Kidney (tissue), 14 donors: ENCODE results near the gene PODNL1. TPM values are rescaled to one million over a fixed set of nuclear protein-coding genes. Genes with fewer than 3 reads are reported as not detected.

Experiments
- DNase-seq, 5 donors: peaks; one replicate each; pipeline ENCODE4 v3.0.0-alpha.2; 2013 to 2020
- FAIRE-seq: peaks from 2 replicates; lab custom pipeline; 2012; peaks lifted over from hg19 to GRCh38; lab: Jason Lieb, UNC
- H3K27ac ChIP-seq, 2 donors: one replicate each; pipeline ENCODE4 v1.7.0; 2013; ENCODE audit warnings: low read depth in 2 of 2, low read length in 2 of 2, inconsistent platforms in 1 of 2
- H3K27me3 ChIP-seq: one replicate; pipeline ENCODE4 v1.7.1; 2013; ENCODE audit warnings: low read length, inconsistent platforms; ENCODE audit not compliant: control insufficient read depth, insufficient read depth
- H3K36me3 ChIP-seq, 3 donors: one replicate each; pipeline versions ENCODE4 v1.7.0 to v1.7.1; 2013; ENCODE audit warnings: low read length in 3 of 3, control low read depth in 1 of 3, inconsistent platforms in 1 of 3; ENCODE audit not compliant: insufficient read depth in 3 of 3, control insufficient read depth in 2 of 3
- H3K4me1 ChIP-seq, 3 donors: one replicate each; pipeline versions ENCODE4 v1.7.0 to v1.7.1; 2013; ENCODE audit warnings: low read length in 3 of 3, inconsistent platforms in 1 of 3, low read depth in 1 of 3; ENCODE audit not compliant: control insufficient read depth in 2 of 3, insufficient read depth in 2 of 3
- H3K4me3 ChIP-seq, 3 donors: one replicate each; pipeline versions ENCODE4 v1.7.0 to v1.8.1; 2013; ENCODE audit warnings: low read length in 3 of 3, control low read depth in 1 of 3, inconsistent platforms in 1 of 3
- H3K9ac ChIP-seq, 3 donors: one replicate each; pipeline versions ENCODE4 v1.7.0 to v1.7.1; 2013; ENCODE audit warnings: low read length in 3 of 3, control low read depth in 1 of 3, inconsistent platforms in 1 of 3
- H3K9me3 ChIP-seq, 3 donors: one replicate each; pipeline versions ENCODE4 v1.7.0 to v1.7.1; 2013; ENCODE audit warnings: low read length in 3 of 3, control low read depth in 1 of 3, inconsistent platforms in 1 of 3; ENCODE audit not compliant: control insufficient read depth in 2 of 3, insufficient read depth in 1 of 3
- intact Hi-C: fragments of 100-400 bp; cut with DNase I; formaldehyde crosslinking; loops from one replicate; pipeline ENCODE4 v1.11.1; 2022
- polyA plus RNA-seq: library from polyadenylated mRNA; stranded (reverse); fragments of 350-450 nt; fragmentation: Illumina TruSeq; extraction: RNeasy Lipid Tissue Mini Kit (QIAGEN cat#74804); gene quantifications from one replicate; pipeline ENCODE4 v1.2.3, GENCODE V29; 2014; ENCODE audit warnings: low read depth, low replicate concordance; ENCODE audit not compliant: insufficient read depth
- total RNA-seq: library from RNA; stranded (reverse); fragmentation: NEBNext Ultra II Directional; extraction: Animal tissue kit (Norgen Biotek cat#: 25700); gene quantifications from one replicate; pipeline ENCODE4 v1.2.1, GENCODE V29; 2021
- TF ChIP-seq, protein P1 (sequence below): IDR thresholded peaks from 3 replicates; pipeline ENCODE4 v1.5.1; 2012; ENCODE audit warnings: mild to moderate bottlenecking, moderate library complexity, borderline replicate concordance; ENCODE audit not compliant: insufficient read depth; ENCODE audit errors: extremely low read depth
- donor health status: control.
- donor health status: control.
- donor health status: control.
- donor health status: control.
- donor health status: control.
- donor health status: DM: yes; HTN: yes; CAD: no.
- donor health status: Normal renal cell carcinoma (clear cell type).

Gene PODNL1
- total and polyA plus RNA-seq, 2 donors from 2014 or later: 3.0 TPM; not detected in 1

DNA sequence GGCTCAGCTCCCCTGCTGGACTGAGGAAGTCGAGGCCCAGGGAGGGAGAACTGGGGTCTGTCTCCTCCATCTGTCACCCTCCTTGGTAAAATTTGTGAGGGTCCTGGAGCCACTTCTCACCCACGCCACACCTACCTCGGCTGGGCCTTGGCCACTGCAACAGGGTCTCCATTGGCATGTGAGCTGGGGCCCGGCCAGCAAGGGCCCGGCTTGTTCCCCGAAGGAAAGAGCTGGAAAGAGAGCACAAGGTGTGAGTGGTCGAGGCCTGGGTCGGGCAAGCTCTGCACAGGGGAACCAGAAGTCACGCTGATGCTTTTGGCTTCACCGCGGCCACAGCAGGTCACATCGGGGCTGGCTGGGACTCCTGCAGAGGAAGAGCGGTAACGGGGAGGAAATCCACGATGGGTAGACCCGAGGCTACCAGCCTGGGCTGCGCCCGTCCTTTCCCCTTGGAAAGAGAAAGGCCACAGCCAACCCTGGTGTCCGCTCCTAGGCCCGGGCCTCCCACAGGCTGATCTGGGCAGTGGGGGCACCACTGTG lies 52.3 kb downstream of the PODNL1 start:
- Histone ChIP-seq H3K4me1 (peaks cover 0 to 5% (median 0%) of the 10 kb centered on the region in 3 donors), H3K9ac (no peak overlapping the region)

DNA sequence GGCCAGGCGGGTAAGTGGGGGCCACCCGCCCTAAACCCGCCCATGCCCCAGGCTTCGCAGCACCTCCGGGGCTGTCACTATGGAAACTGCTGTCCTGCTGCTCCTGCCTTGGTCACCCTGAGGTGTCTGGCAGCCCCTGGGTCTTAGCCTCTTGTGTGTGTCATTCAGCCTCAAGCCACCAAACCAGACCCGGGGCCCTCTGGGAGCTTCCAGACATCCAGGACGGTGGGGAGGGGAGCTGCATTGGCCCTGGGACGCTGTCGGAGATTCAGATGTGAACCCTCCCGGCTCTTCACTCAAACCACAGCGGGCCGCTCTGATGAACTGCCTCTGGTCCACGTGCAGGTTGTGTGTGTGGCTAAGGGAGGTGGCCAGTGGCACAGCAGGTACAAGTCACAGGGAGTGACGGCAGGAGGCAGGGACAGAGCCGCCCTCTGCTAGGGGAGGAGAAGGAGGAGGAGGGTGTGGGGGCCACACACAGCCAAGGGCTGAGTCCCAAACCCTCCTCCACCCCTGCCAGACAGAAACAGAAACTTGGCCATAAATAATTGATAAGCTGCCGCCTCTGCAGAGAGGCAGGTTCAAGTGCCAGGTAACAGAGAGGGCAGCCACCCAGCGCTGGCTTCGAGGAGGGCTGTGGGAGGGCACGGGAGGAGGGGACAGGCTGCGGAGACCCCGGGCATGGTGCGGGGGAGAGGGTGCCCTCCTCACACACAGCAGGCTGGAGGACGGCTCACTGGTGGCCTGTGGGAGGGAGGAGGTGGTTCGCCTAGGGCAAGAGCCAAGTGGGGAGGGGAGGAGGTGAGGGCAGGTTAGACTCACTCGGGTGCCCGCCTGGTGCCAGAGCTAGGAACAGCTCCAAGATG lies 53.3 kb downstream of the PODNL1 start:
- Histone ChIP-seq H3K36me3 (no peaks in the 10 kb centered on the region), H3K9me3 (no peaks in the 10 kb centered on the region), H3K9ac (no peak overlapping the region), H3K4me1 (peaks cover 0 to 11% (median 0%) of the 10 kb centered on the region in 3 donors), H3K27ac (no peak overlapping the region), H3K4me3 (no peak overlapping the region), H3K27me3 (no peaks in the 10 kb centered on the region)
- TF ChIP-seq, protein P1, sequence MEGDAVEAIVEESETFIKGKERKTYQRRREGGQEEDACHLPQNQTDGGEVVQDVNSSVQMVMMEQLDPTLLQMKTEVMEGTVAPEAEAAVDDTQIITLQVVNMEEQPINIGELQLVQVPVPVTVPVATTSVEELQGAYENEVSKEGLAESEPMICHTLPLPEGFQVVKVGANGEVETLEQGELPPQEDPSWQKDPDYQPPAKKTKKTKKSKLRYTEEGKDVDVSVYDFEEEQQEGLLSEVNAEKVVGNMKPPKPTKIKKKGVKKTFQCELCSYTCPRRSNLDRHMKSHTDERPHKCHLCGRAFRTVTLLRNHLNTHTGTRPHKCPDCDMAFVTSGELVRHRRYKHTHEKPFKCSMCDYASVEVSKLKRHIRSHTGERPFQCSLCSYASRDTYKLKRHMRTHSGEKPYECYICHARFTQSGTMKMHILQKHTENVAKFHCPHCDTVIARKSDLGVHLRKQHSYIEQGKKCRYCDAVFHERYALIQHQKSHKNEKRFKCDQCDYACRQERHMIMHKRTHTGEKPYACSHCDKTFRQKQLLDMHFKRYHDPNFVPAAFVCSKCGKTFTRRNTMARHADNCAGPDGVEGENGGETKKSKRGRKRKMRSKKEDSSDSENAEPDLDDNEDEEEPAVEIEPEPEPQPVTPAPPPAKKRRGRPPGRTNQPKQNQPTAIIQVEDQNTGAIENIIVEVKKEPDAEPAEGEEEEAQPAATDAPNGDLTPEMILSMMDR: no peak
- DNase-seq (peak; percentile 76 to 87 (median 82)), FAIRE-seq (no peak)
- intact Hi-C loops: loop anchor here (10.0 kb wide), 1 partner anchor 170 kb away; no protein-coding TSS in a partner anchor

More for the DNA sequence above, 52.3 kb downstream of the PODNL1 start:
- FAIRE-seq (no peak), DNase-seq (no peak)
- no peaks in the 10 kb centered on the region for H3K27me3 ChIP-seq
- TF ChIP-seq, protein P1: no peak
- no peak overlapping the region for H3K27ac ChIP-seq
- H3K36me3 ChIP-seq: no peaks in the 10 kb centered on the region
- intact Hi-C loops: loop anchor here (10.0 kb wide), 1 partner anchor 169 kb away; no protein-coding TSS in a partner anchor
- H3K4me3 ChIP-seq: no peak overlapping the region
- no peaks in the 10 kb centered on the region for H3K9me3 ChIP-seq

DNA sequence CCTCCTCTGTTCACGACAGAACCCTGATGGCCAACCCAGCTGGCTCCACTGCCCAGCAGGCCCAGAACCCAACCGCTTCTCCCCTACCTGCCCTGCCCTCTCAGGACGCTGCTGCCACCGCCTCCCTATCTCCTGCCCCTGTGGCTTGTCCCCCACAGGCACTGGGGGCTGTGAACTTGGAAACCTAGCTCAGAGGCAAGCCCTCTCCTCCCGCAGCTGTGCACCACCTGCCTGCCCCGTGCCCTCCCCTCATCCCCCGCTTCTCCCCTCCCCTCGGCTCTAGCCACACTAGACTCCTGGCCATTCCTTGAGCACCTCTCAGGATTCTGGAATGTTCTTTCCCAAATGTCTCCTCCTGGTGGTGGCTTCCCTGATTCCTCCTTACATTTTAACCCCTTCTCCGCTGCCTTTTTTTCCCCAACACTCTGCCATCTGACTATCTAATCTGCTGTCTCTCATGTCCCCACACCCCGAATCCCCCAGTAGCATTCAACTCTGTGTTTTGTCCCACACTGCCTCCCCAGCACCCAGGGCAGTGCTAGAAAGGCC lies 54.6 kb downstream of the PODNL1 start:
- Histone ChIP-seq H3K4me3 (no peak overlapping the region), H3K9me3 (no peaks in the 10 kb centered on the region), H3K27me3 (no peaks in the 10 kb centered on the region), H3K36me3 (no peaks in the 10 kb centered on the region), H3K27ac (no peak overlapping the region), H3K9ac (no peak overlapping the region), H3K4me1 (peaks cover 0 to 13% (median 0%) of the 10 kb centered on the region in 3 donors)
- intact Hi-C loops: loop anchor here (10.0 kb wide), 1 partner anchor 171 kb away; no protein-coding TSS in a partner anchor
- FAIRE-seq (no peak), DNase-seq (no peak)
- TF ChIP-seq, protein P1: no peak
